Keratinocyte (primary cell): ENCODE measurements around the gene PLXNA3. TPM values are rescaled to one million over a fixed set of nuclear protein-coding genes. Genes with fewer than 3 reads are reported as not detected.

Experiments
- DNase-seq: peaks from one replicate; pipeline ENCODE4 v3.0.0-alpha.2; 2011; ENCODE audit warnings: low read depth, missing footprints, low spot score
- FAIRE-seq: peaks from 2 replicates; lab custom pipeline; 2011; peaks lifted over from hg19 to GRCh38; lab: Jason Lieb, UNC
- H2AFZ ChIP-seq: 2 replicates; pipeline ENCODE4 v1.6.0; 2012; ENCODE audit warnings: low read length, control low read depth, inconsistent platforms; ENCODE audit not compliant: control insufficient read depth
- H3K27ac ChIP-seq: 2 replicates; pipeline ENCODE4 v1.5.1; 2011; ENCODE audit warnings: low read length; ENCODE audit not compliant: control insufficient read depth, insufficient read depth
- H3K27me3 ChIP-seq: 3 replicates; pipeline ENCODE4 v1.6.0; 2011; ENCODE audit warnings: low read length; ENCODE audit not compliant: control insufficient read depth, insufficient read depth; ENCODE audit errors: extremely low read depth
- H3K36me3 ChIP-seq, 2 experiments: 2 replicates in 1 of 2; 3 replicates in 1 of 2; pipeline ENCODE4 v1.5.1; 2011; ENCODE audit warnings: low read length in 2 of 2, mild to moderate bottlenecking in 1 of 2; ENCODE audit not compliant: control insufficient read depth in 2 of 2, insufficient read depth in 2 of 2; ENCODE audit errors: extremely low read depth in 1 of 2
- H3K4me1 ChIP-seq: 3 replicates; pipeline ENCODE4 v1.5.1; 2011; ENCODE audit warnings: low read length; ENCODE audit not compliant: control insufficient read depth, insufficient read depth; ENCODE audit errors: extremely low read depth
- H3K4me2 ChIP-seq: 3 replicates; pipeline ENCODE4 v1.6.0; 2011; ENCODE audit warnings: low read depth, low read length; ENCODE audit not compliant: control insufficient read depth, insufficient read depth; ENCODE audit errors: extremely low read depth
- H3K4me3 ChIP-seq, 3 experiments: fragments of 200-600 bp in 1 of 3; sonication (generic) in 1 of 3; 2 replicates in 2 of 3; 3 replicates in 1 of 3; pipeline ENCODE4 v1.5.1; 2011 to 2016; ENCODE audit warnings: low read length in 3 of 3, mild to moderate bottlenecking in 3 of 3, control low read depth in 2 of 3, inconsistent platforms in 1 of 3, low read depth in 1 of 3, mixed read lengths in 1 of 3, mixed run types in 1 of 3, moderate library complexity in 1 of 3; ENCODE audit not compliant: control insufficient read depth in 2 of 3, insufficient read depth in 2 of 3; ENCODE audit errors: extremely low read depth in 1 of 3
- H3K79me2 ChIP-seq: 2 replicates; pipeline ENCODE4 v1.6.0; 2012; ENCODE audit warnings: low read length; ENCODE audit not compliant: control insufficient read depth, insufficient read depth
- H3K9ac ChIP-seq: 3 replicates; pipeline ENCODE4 v1.6.0; 2011; ENCODE audit warnings: low read length; ENCODE audit not compliant: control insufficient read depth, insufficient read depth; ENCODE audit errors: extremely low read depth
- H3K9me1 ChIP-seq: 3 replicates; pipeline ENCODE4 v1.6.0; 2011; ENCODE audit warnings: low read length; ENCODE audit not compliant: control insufficient read depth, insufficient read depth; ENCODE audit errors: extremely low read depth
- H3K9me3 ChIP-seq: 2 replicates; pipeline ENCODE4 v1.5.1; 2012; ENCODE audit warnings: low read depth, low read length; ENCODE audit not compliant: control insufficient read depth
- H4K20me1 ChIP-seq: 3 replicates; pipeline ENCODE4 v1.6.0; 2011; ENCODE audit warnings: low read length; ENCODE audit not compliant: control insufficient read depth, insufficient read depth; ENCODE audit errors: extremely low read depth
- CTCF ChIP-seq, 3 experiments: IDR thresholded peaks in 1 of 3; conservative IDR thresholded peaks in 1 of 3; optimal IDR thresholded peaks in 1 of 3; 2 replicates in 2 of 3; 3 replicates in 1 of 3; pipeline versions ENCODE3 to v1.5.1; 2011; ENCODE audit warnings: low read length in 3 of 3, mild to moderate bottlenecking in 3 of 3, moderate library complexity in 2 of 3, control low read depth in 1 of 3, inconsistent platforms in 1 of 3; ENCODE audit not compliant: insufficient read depth in 2 of 3; ENCODE audit errors: extremely low read depth in 1 of 3
- EZH2 ChIP-seq: IDR thresholded peaks from one replicate; pipeline ENCODE4 v1.6.1; 2012; ENCODE audit warnings: inconsistent platforms, mild to moderate bottlenecking, low read length, moderate library complexity
- dilution Hi-C: fragments of 300-500 bp; cut with MboI; formaldehyde crosslinking; loops from one replicate; pipeline ENCODE4 v1.7.0; 2020; ENCODE audit warnings: low sequenced_read_pairs; ENCODE audit not compliant: extremely low pct_ligation_motif_present
- polyA plus RNA-seq, 5 experiments: library from polyadenylated mRNA; depleted of rRNA in 3 of 5; stranded (reverse) in 3 of 5; stranded (forward) in 1 of 5; unstranded in 1 of 5; fragments of >200 nt; gene quantifications; 1 replicate in 1 of 5; 2 replicates in 3 of 5; 3 replicates in 1 of 5; pipeline versions ENCODE4 v1.2.1 to v1.2.3, GENCODE V29; 2011 to 2012; ENCODE audit warnings: missing spikeins in 2 of 5, low read depth in 1 of 5, low replicate concordance in 1 of 5

The PLXNA3 gene
- polyA plus RNA-seq, 1 donor (not counting 4 experiments of a cell fraction or from before 2014, with no cell fraction given): 7.6 TPM

- no peaks in the 10 kb centered on the region for H3K9me1 ChIP-seq
- H3K4me3 ChIP-seq: no peak overlapping the region
- FAIRE-seq (no peak), DNase-seq (no peak)
- H3K27ac ChIP-seq: no peak overlapping the region
- H4K20me1 ChIP-seq: no peaks in the 10 kb centered on the region
- H3K27me3 ChIP-seq: no peaks in the 10 kb centered on the region
- peaks cover 2 to 4% of the 10 kb centered on the region in 2 experiments for H3K36me3 ChIP-seq
- TF ChIP-seq EZH2: no peak
- no peak for TF ChIP-seq CTCF (optimal IDR thresholded peaks at IDR 0.05 in 1 of 3, IDR thresholded peaks at IDR 0.05 in 1 of 3, conservative IDR thresholded peaks at IDR 0.05 in 1 of 3; ENCODE audit: extremely low read depth in 1 of 3, insufficient read depth in 2 of 3, low read length in 3 of 3)
- peaks cover 12% of the 10 kb centered on the region for H3K4me1 ChIP-seq
- H3K9me3 ChIP-seq: peaks cover 2% of the 10 kb centered on the region
- no peak overlapping the region for H2AFZ ChIP-seq
- peaks cover 11% of the 10 kb centered on the region for H3K79me2 ChIP-seq
- dilution Hi-C loops: no loop called here
- no peak overlapping the region for H3K4me2 ChIP-seq
- H3K9ac ChIP-seq: no peak overlapping the region
Measured at GRCh38 chrX:154443479-154443910, 14.6 kb upstream of the PLXNA3 start.

GRCh38 chrX:154443992-154444754 is 13.9 kb upstream of the PLXNA3 start, which contains the start of gene FAM50A:
TSS of gene FAM50A (plus strand) at chrX:154444141. CDS start at chrX:154444236, 95 bp downstream.
- Histone ChIP-seq H4K20me1 (no peaks in the 10 kb centered on the region), H3K9me1 (no peaks in the 10 kb centered on the region), H3K4me1 (peaks cover 11% of the 10 kb centered on the region), H3K27ac (no peak within 1 kb of the TSS), H3K36me3 (peaks cover 0 to 6% of the 10 kb centered on the region in 2 experiments), H3K27me3 (no peaks in the 10 kb centered on the region), H3K4me3 (peak within 1 kb of the TSS; percentile 48 to 54 (median 49)), H3K79me2 (peaks cover 4% of the 10 kb centered on the region), H3K9me3 (no peaks in the 10 kb centered on the region), H3K4me2 (peak within 1 kb of the TSS; percentile 71), H3K9ac (peak within 1 kb of the TSS; percentile 54), H2AFZ (no peak within 1 kb of the TSS)
- dilution Hi-C loops: no loop called here
- no peak for DNase-seq
- TF ChIP-seq CTCF (optimal IDR thresholded peaks at IDR 0.05 in 1 of 3, IDR thresholded peaks at IDR 0.05 in 1 of 3, conservative IDR thresholded peaks at IDR 0.05 in 1 of 3; ENCODE audit: extremely low read depth in 1 of 3, insufficient read depth in 2 of 3, low read length in 3 of 3) (no peak), EZH2 (no peak)
- FAIRE-seq: no peak
